GM12892 (cell line): ENCODE results near the gene FUZ.

Experiments
- POLR2A ChIP-seq: IDR thresholded peaks from 2 replicates; pipeline ENCODE4 v1.6.1; 2011; ENCODE audit warnings: low read depth, low read length, control low read depth
- POLR2AphosphoS5 ChIP-seq: IDR thresholded peaks from 2 replicates; pipeline ENCODE4 v1.6.1; 2011; ENCODE audit warnings: low read depth, low read length, control low read depth

- TF ChIP-seq POLR2A: peak; percentile 43; the same call in 1 of the 2 replicates
- no peak for TF ChIP-seq POLR2AphosphoS5
Measured at GRCh38 chr19:49766930-49767299, 46.2 kb downstream of the FUZ start, which contains the start of gene AP2A1.
